ENCODE results near the gene BECN2. TPM values are rescaled to one million over a fixed set of nuclear protein-coding genes. Genes with fewer than 3 reads are reported as not detected.

The BECN2 gene
- total RNA-seq, 1 donor from 2014 or later, result not detected

GRCh38 chr1:241950390-241950789 is 7.2 kb upstream of the BECN2 start:
- Mint-ChIP-seq H3K27me3 (ENCODE audit: unreplicated experiment) (peaks cover 4% of the 10 kb centered on the region), H3K9me3 (ENCODE audit: unreplicated experiment) (no peaks in the 10 kb centered on the region), H3K4me1 (ENCODE audit: unreplicated experiment) (peaks cover 3% of the 10 kb centered on the region), H3K4me3 (ENCODE audit: unreplicated experiment) (no peak overlapping the region), H3K27ac (ENCODE audit: unreplicated experiment) (no peak overlapping the region), H3K36me3 (ENCODE audit: low read depth, unreplicated experiment) (no peaks in the 10 kb centered on the region)
- DNase-seq (ENCODE audit: low spot score), result no peak
- TF ChIP-seq, protein P1, sequence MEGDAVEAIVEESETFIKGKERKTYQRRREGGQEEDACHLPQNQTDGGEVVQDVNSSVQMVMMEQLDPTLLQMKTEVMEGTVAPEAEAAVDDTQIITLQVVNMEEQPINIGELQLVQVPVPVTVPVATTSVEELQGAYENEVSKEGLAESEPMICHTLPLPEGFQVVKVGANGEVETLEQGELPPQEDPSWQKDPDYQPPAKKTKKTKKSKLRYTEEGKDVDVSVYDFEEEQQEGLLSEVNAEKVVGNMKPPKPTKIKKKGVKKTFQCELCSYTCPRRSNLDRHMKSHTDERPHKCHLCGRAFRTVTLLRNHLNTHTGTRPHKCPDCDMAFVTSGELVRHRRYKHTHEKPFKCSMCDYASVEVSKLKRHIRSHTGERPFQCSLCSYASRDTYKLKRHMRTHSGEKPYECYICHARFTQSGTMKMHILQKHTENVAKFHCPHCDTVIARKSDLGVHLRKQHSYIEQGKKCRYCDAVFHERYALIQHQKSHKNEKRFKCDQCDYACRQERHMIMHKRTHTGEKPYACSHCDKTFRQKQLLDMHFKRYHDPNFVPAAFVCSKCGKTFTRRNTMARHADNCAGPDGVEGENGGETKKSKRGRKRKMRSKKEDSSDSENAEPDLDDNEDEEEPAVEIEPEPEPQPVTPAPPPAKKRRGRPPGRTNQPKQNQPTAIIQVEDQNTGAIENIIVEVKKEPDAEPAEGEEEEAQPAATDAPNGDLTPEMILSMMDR (IDR thresholded peaks at IDR 0.05; ENCODE audit: unreplicated experiment), result no peak

DNA sequence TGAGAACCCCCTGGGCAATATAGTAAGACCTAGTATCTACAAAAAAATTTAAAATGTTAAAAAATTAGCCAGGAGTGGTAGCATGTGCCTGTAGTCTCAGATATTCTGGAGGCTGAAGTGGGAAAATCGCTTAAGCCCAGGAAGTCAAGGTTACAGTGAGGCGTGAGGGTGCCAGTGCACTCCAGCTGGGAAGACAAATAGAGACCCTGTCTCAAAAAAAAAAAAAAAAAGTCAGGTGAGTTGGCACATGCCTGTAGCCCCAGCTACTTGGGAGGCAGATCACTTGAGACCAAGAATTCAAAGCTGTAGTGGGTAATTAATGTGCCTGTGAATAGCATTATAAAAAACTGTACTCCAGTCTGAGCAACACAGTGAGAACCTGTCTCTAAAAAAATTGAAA is 4.6 kb downstream of the BECN2 start:
- Mint-ChIP-seq H3K4me1 (ENCODE audit: unreplicated experiment) (no peaks in the 10 kb centered on the region), H3K36me3 (ENCODE audit: low read depth, unreplicated experiment) (no peaks in the 10 kb centered on the region), H3K9me3 (ENCODE audit: unreplicated experiment) (no peaks in the 10 kb centered on the region), H3K27ac (ENCODE audit: unreplicated experiment) (no peak overlapping the region), H3K4me3 (ENCODE audit: unreplicated experiment) (no peak overlapping the region), H3K27me3 (ENCODE audit: unreplicated experiment) (peaks cover 5% of the 10 kb centered on the region)
- DNase-seq (ENCODE audit: low spot score), result no peak
- TF ChIP-seq, protein P1 (IDR thresholded peaks at IDR 0.05; ENCODE audit: unreplicated experiment), result no peak

DNA sequence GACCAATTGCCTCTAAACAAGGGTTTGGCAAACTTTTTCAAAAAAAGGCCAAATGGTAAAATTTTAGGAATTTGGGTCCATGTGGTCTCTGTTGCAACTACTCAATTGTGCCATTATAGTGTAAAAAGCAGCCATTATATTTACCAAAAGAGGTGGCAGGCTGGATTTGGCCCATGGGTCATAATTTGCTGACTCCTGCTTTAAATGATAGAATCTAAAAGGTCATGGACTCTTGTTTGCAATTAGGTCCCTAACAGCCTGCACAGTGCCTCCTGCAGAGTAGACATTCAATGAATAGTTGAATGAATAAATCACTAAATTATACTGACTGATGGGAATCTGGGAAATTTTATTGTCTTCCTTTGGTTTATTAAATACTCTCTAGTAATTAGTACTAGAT is 6.2 kb downstream of the BECN2 start:
- Mint-ChIP-seq H3K4me3 (ENCODE audit: unreplicated experiment) (no peak overlapping the region), H3K9me3 (ENCODE audit: unreplicated experiment) (no peaks in the 10 kb centered on the region), H3K27ac (ENCODE audit: unreplicated experiment) (no peak overlapping the region), H3K36me3 (ENCODE audit: low read depth, unreplicated experiment) (no peaks in the 10 kb centered on the region), H3K4me1 (ENCODE audit: unreplicated experiment) (no peaks in the 10 kb centered on the region), H3K27me3 (ENCODE audit: unreplicated experiment) (peaks cover 5% of the 10 kb centered on the region)
- TF ChIP-seq, protein P1 (IDR thresholded peaks at IDR 0.05; ENCODE audit: unreplicated experiment), result no peak
- DNase-seq (ENCODE audit: low spot score), result no peak

GRCh38 chr1:241964550-241965282 is 7.1 kb downstream of the BECN2 start:
- no peak overlapping the region for H3K4me3 Mint-ChIP-seq (ENCODE audit: unreplicated experiment)
- H3K4me1 Mint-ChIP-seq (ENCODE audit: unreplicated experiment), result no peaks in the 10 kb centered on the region
- TF ChIP-seq, protein P1 (IDR thresholded peaks at IDR 0.05; ENCODE audit: unreplicated experiment), result no peak
- no peak for DNase-seq (ENCODE audit: low spot score)
- H3K27ac Mint-ChIP-seq (ENCODE audit: unreplicated experiment), result peak overlapping the region; percentile 4
- no peaks in the 10 kb centered on the region for H3K36me3 Mint-ChIP-seq (ENCODE audit: low read depth, unreplicated experiment)
- no peaks in the 10 kb centered on the region for H3K9me3 Mint-ChIP-seq (ENCODE audit: unreplicated experiment)
- no peaks in the 10 kb centered on the region for H3K27me3 Mint-ChIP-seq (ENCODE audit: unreplicated experiment)

GRCh38 chr1:241968611-241969010 is 11.0 kb downstream of the BECN2 start:
- H3K9me3 Mint-ChIP-seq (ENCODE audit: unreplicated experiment), result no peaks in the 10 kb centered on the region
- H3K4me3 Mint-ChIP-seq (ENCODE audit: unreplicated experiment), result no peak overlapping the region
- no peaks in the 10 kb centered on the region for H3K36me3 Mint-ChIP-seq (ENCODE audit: low read depth, unreplicated experiment)
- H3K27me3 Mint-ChIP-seq (ENCODE audit: unreplicated experiment), result no peaks in the 10 kb centered on the region
- no peak for DNase-seq (ENCODE audit: low spot score)
- H3K4me1 Mint-ChIP-seq (ENCODE audit: unreplicated experiment), result no peaks in the 10 kb centered on the region
- no peak overlapping the region for H3K27ac Mint-ChIP-seq (ENCODE audit: unreplicated experiment)
- TF ChIP-seq, protein P1 (IDR thresholded peaks at IDR 0.05; ENCODE audit: unreplicated experiment), result no peak

Measured in endothelial cell (in vitro differentiated cells).